ENCODE results near the gene UCK2. TPM values are rescaled to one million over a fixed set of nuclear protein-coding genes. Genes with fewer than 3 reads are reported as not detected.
"Not testable (repeated sequence)": the region's sequence is repeated elsewhere in the genome, so short reads cannot be mapped to it uniquely, and the experiment has no call there.

The UCK2 gene
- total RNA-seq, result 108 and 110 TPM in 2 replicates

DNA sequence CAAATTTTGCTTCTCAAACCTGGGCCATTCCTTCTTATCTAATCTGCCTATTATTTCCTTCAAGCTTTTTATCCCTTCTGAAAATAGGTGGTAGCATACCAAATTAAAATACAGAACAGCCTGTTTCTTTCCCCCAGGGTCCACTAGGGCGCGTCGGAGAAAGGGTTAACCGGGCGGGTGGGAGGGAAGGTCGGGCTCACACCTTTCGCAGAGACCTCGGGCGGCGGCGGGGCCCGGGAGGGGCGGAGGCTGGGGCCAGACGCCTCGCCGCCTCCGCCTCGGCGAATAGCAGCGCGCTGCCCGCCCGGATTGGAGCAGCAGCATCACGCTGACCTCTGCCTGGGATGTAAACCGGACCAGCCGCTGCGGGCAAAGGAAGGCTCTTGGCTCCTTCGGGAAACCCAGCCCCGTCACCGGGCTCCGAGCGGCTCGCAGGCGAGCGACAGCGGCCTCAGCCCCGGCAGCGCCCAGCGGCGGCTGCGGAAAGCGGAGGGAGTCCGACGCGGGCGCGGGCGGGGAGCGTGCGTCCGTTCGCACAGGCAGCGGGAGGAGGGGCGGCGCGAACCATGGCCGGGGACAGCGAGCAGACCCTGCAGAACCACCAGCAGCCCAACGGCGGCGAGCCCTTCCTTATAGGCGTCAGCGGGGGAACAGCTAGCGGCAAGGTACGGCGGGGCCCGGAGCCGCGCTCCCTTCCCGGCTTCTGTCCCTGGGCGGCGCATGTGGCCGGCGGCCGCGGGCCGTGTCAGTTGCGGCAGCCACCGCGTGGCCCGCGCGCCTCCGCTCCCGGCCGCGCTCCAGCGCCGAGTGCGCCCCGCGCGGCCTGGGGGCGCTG is at the start of gene UCK2:
Gene UCK2, plus strand, starts transcription at position 347 of the 835 bp plus-strand sequence. Its CDS starts 220 bp downstream, at position 567.
- peak within 1 kb of the TSS; percentile 95 for H3K27ac Mint-ChIP-seq
- peaks cover 9% of the 10 kb centered on the region for H3K36me3 Mint-ChIP-seq (ENCODE audit: low read depth)
- DNase-seq, result peak; percentile 88
- intact Hi-C loops (cut with micrococcal nuclease), result loop anchor here (1.0 to 5.0 kb wide), 7 partner anchors 15 to 665 kb away; partner anchors contain the start of gene MGST3
- H3K4me3 Mint-ChIP-seq, result peak within 1 kb of the TSS; percentile 97
- H3K9me3 Mint-ChIP-seq, result no peaks in the 10 kb centered on the region
- H3K27me3 Mint-ChIP-seq, result peaks cover 16% of the 10 kb centered on the region
- H3K4me1 Mint-ChIP-seq, result peaks cover 16% of the 10 kb centered on the region

DNA sequence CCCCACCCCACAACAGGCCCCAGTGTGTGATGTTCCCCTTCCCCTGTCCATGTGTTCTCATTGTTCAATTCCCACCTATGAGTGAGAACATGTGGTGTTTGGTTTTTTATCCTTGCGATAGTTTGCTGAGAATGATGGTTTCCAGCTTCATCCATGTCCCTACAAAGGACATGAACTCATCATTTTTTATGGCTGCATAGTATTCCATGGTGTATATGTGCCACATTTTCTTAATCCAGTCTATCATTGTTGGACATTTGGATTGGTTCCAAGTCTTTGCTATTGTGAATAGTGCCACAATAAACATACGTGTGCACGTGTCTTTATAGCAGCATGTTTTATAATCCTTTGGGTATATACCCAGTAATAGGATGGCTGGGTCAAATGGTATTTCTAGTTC is 49.2 kb upstream of the UCK2 start:
- H3K36me3 Mint-ChIP-seq (ENCODE audit: low read depth); H3K4me3 Mint-ChIP-seq; H3K27ac Mint-ChIP-seq; H3K4me1 Mint-ChIP-seq; intact Hi-C loops (cut with micrococcal nuclease); H3K9me3 Mint-ChIP-seq; DNase-seq: not testable (repeated sequence)
- peaks cover 16% of the 10 kb centered on the region for H3K27me3 Mint-ChIP-seq

DNA sequence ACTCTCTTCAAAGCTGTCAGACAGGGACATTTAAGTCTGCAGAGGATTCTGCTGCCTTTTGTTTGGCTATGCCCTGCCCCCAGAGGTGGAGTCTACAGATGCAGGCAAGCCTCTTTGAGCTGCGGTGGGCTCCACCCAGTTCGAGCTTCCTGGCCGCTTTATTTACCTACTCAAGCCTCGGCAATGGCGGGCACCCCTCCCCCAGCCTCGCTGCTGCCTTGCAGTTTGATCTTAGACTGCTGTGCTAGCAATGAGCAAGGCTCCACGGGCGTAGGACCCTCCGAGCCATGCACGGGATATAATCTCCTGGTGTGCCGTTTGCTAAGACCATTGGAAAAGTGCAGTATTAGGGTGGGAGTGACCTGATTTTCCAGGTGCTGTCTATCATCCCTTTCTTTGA is 43.9 kb upstream of the UCK2 start:
- H3K4me3 Mint-ChIP-seq; intact Hi-C loops (cut with micrococcal nuclease); H3K36me3 Mint-ChIP-seq (ENCODE audit: low read depth); H3K27ac Mint-ChIP-seq; H3K4me1 Mint-ChIP-seq; DNase-seq; H3K9me3 Mint-ChIP-seq: not testable (repeated sequence)
- H3K27me3 Mint-ChIP-seq, result peaks cover 22% of the 10 kb centered on the region

DNA sequence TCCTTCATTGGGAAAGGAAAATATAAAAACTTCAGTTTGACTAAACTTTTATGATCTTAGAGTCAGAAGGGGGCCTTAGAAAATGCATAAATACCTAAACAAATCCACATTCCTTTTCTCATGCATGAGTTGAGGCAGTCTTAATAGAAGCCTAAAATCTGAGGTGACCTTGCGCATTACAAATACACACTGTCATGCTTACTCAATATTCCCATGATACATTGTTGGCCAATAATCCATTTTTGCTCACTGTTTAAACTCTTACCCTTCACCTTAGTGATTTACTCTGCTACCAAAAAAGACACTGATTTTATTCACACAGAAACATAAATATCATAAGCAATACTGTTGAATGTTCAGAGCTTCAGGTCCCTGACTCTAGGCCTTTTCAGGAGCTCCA is 39.7 kb upstream of the UCK2 start:
- intact Hi-C loops (cut with micrococcal nuclease), result no loop called here
- Mint-ChIP-seq H3K9me3 (no peaks in the 10 kb centered on the region), H3K27me3 (peaks cover 23% of the 10 kb centered on the region), H3K4me1 (no peaks in the 10 kb centered on the region), H3K4me3 (no peak overlapping the region), H3K27ac (no peak overlapping the region), H3K36me3 (ENCODE audit: low read depth) (no peaks in the 10 kb centered on the region)
- DNase-seq, result no peak

DNA sequence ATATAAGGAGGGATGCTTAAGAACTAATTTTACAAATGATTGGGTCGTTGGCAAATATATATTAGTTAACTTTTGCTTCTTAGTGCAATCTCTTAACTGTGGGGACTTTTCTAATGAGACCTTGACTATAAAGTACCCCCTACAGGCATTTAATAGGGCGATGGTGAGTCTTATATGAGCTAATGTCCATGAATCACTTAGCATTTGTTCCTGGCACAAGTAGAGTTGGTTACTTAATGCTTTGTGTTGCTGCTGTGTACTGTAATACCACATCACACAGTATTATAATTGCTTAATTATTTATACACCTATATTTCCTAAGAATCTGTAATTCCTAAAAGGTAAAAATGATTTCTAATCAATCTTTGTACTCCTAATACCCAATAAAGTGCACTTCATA is 33.5 kb upstream of the UCK2 start:
- Mint-ChIP-seq H3K9me3 (no peaks in the 10 kb centered on the region), H3K4me3 (no peak overlapping the region), H3K4me1 (no peaks in the 10 kb centered on the region), H3K27ac (no peak overlapping the region), H3K27me3 (peaks cover 27% of the 10 kb centered on the region), H3K36me3 (ENCODE audit: low read depth) (no peaks in the 10 kb centered on the region)
- DNase-seq, result no peak
- intact Hi-C loops (cut with micrococcal nuclease), result no loop called here

DNA sequence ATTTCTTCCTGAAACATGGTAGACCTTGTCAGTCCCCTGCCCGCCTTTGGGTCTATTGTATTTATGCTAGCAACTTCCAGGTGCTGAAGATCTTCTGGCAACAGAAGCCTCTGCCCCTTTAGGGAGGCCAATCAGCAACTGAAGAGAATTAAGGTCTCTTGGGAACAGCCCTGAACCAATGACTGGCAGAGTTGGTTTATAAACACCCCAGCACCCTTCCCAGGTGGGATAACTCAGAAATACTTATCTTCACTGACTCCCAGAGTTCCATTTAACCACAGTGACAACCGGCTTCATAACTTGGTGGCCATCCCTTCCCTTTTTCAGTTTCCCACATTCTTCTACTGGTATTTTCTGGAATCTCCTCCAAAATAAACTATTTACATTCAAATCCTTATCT is 31.5 kb upstream of the UCK2 start:
- DNase-seq, result no peak
- Mint-ChIP-seq H3K4me3 (no peak overlapping the region), H3K4me1 (no peaks in the 10 kb centered on the region)

DNA sequence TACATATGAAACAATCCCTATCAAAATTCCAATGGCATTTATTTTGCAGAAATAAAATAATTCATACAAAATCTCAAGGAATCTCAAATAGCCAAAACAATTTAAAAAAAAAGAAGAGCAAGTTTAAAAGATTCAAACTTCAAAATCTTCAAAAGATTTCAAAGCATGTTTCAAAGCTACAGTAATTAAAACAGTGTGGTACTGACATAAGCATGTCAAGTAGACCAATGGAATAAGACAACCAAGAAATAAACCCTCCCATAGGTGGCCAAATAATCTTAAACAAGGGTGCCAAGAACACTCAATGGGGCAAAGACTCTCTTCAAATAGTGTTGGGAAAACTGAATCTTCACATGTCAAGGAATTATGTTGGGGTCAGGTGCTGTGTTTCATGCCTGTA is 28.0 kb upstream of the UCK2 start:
- no peak for DNase-seq
- Mint-ChIP-seq H3K36me3 (ENCODE audit: low read depth) (no peaks in the 10 kb centered on the region), H3K9me3 (peaks cover 14% of the 10 kb centered on the region), H3K4me3 (no peak overlapping the region), H3K27me3 (peaks cover 18% of the 10 kb centered on the region), H3K27ac (no peak overlapping the region), H3K4me1 (no peaks in the 10 kb centered on the region)
- intact Hi-C loops (cut with micrococcal nuclease), result no loop called here

More for the DNA sequence above, 31.5 kb upstream of the UCK2 start:
- H3K27me3 Mint-ChIP-seq, result peaks cover 28% of the 10 kb centered on the region
- H3K36me3 Mint-ChIP-seq (ENCODE audit: low read depth), result no peaks in the 10 kb centered on the region
- no peak overlapping the region for H3K27ac Mint-ChIP-seq
- intact Hi-C loops (cut with micrococcal nuclease), result no loop called here
- peaks cover 9% of the 10 kb centered on the region for H3K9me3 Mint-ChIP-seq

DNA sequence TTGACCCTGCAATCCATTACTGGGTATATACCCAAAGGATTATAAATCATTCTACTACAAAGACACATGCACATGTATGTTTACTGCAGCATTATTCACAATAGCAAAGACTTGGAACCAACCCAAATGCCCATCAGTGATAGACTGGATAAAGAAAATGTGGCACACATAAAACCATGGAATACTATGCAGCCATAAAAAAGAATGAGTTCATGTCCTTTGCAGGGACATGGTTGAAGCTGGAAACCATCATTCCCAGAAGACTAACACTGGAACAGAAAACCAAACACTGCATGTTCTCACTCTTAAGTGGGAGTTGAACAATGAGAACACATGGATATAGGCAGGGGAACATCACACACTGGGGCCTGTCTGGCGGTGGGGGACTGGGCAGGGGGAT is 22.9 kb upstream of the UCK2 start:
- H3K27ac Mint-ChIP-seq; H3K4me3 Mint-ChIP-seq; H3K9me3 Mint-ChIP-seq; H3K4me1 Mint-ChIP-seq; intact Hi-C loops (cut with micrococcal nuclease); H3K36me3 Mint-ChIP-seq (ENCODE audit: low read depth); DNase-seq: not testable (repeated sequence)
- H3K27me3 Mint-ChIP-seq, result peaks cover 23% of the 10 kb centered on the region

DNA sequence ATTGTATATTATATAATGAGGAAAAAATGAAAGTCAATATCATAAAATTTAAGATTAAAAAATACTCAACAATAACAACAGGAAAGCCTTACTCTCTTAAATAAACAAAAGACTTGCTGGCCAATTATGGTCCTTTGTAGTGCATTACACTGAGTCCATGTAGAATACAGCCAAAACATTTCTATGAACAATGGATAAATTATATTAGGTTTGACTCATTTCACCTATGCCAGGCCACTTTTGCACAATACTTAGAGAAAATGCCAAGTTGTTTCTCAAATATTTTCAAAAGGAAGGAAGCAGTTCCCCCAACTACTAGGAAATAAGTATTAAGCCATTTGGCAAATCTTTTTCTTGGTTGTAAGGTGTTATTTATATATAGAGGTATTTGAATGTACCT is 19.8 kb upstream of the UCK2 start:
- intact Hi-C loops (cut with micrococcal nuclease), result no loop called here
- H3K27me3 Mint-ChIP-seq, result peaks cover 26% of the 10 kb centered on the region
- no peak overlapping the region for H3K4me3 Mint-ChIP-seq
- H3K36me3 Mint-ChIP-seq (ENCODE audit: low read depth), result no peaks in the 10 kb centered on the region
- peaks cover 4% of the 10 kb centered on the region for H3K9me3 Mint-ChIP-seq
- no peaks in the 10 kb centered on the region for H3K4me1 Mint-ChIP-seq
- DNase-seq, result no peak
- H3K27ac Mint-ChIP-seq, result no peak overlapping the region

DNA sequence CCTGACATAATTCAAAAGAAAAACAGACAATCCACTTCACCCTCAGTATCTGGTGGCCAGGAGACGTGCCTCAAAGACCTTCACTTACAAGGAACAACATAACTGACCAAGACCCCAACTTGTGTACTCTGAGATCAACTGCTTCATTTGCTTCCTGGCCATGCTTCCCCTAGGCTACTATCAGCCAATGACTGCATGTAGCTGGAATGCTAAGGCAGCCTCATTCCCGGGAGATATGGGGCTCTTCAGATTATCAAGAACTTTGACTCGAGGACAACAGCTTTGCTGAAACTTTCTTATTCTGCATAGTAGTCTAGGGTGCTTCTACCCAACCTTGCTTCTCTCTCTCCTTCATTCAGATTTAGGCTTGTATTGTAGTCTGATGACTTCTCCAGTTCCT is 11.7 kb upstream of the UCK2 start:
- no peak for DNase-seq
- Mint-ChIP-seq H3K4me3 (no peak overlapping the region), H3K9me3 (no peaks in the 10 kb centered on the region), H3K4me1 (no peaks in the 10 kb centered on the region), H3K27ac (no peak overlapping the region), H3K27me3 (peaks cover 16% of the 10 kb centered on the region), H3K36me3 (ENCODE audit: low read depth) (no peaks in the 10 kb centered on the region)
- intact Hi-C loops (cut with micrococcal nuclease), result no loop called here

DNA sequence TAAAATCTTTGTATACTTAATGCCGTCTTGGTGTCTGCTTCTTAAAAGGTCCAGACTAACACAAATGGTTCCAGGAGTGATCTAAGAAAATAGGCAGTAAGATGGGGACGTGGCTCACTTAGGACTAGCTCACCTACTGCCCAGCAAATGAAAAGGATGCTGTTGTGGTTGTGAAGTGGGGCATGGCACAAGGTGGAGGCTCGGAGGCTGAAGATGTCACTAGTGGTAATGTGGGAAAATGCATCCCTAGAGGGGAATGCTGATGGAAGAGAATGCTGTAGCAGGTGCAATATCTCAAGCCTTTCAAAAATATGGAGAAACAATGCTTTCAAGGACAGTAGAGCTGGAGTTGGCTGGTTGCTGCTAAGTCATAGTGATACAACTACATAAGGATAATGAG is 11.3 kb upstream of the UCK2 start:
- Mint-ChIP-seq H3K27me3 (peaks cover 16% of the 10 kb centered on the region), H3K36me3 (ENCODE audit: low read depth) (no peaks in the 10 kb centered on the region), H3K4me3 (no peak overlapping the region), H3K4me1 (no peaks in the 10 kb centered on the region), H3K9me3 (no peaks in the 10 kb centered on the region), H3K27ac (no peak overlapping the region)
- intact Hi-C loops (cut with micrococcal nuclease), result no loop called here
- no peak for DNase-seq

DNA sequence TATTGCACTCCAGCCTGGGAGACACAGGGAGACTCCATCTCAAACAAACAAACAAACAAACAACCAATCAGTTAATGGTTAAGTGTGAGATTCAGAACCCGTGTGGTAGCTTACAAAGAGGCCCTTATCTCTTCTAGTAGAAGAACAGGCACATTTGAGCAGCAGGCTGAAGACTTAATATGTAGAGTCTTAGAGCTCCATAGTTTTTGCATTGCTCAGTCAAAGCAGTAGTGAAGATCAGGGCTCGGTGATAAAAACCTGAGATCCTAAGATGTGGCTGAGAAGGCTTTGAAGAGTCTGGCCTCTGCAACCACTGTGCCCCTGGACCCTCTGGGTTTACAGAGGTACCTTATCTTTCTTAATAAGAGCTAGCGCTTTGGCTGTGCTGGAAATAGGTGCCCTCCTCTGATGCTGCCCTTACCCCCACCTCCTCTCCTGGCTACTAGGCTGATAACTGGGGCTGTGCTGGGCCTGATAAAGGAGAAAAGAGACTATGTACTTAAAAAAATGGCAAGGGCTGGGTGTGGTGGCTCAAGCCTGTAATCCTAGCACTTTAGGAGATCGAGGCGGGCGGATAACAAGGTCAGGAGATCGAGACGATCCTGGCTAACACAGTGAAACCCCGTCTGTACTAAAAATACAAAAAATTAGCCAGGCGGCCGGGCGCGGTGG is 10.5 kb upstream of the UCK2 start:
- Mint-ChIP-seq H3K4me3 (no peak overlapping the region), H3K4me1 (no peaks in the 10 kb centered on the region), H3K9me3 (no peaks in the 10 kb centered on the region), H3K27ac (no peak overlapping the region), H3K36me3 (ENCODE audit: low read depth) (no peaks in the 10 kb centered on the region), H3K27me3 (peaks cover 21% of the 10 kb centered on the region)
- DNase-seq, result no peak
- intact Hi-C loops (cut with micrococcal nuclease), result no loop called here

DNA sequence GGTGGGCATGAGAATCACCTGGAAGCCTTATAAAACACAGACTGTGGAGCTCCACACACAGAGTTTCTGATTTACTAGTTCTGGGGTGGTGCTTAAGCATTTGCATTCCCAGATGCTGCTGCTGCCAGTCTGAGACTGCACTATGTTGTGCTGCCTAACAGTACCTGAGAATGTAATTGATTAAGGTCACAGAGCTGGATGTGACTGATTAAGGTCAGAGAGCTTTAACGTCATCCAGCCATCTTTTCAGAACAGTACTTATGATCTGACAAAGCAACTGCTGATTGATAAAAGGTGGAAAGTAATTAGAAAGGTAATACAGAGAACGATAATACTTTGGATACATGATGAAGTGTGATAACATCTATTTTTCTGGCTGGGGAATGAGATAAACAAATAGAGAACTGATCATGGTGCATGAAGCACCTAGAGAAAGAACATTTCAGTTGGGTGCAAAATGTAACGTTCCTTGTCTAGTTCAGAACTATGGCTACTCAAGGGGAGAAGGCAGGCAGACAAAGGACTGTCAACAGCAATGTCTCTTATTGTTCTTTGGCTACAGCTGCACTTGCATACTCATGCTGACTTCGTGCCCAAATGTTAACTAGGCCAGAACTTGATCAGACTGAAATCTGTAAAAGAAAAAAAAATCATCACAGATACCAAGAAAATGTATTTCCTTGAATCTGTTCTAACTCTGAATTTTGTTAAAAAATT is 3.7 kb upstream of the UCK2 start:
- H3K4me3 Mint-ChIP-seq, result no peak overlapping the region
- no peak for DNase-seq
- peaks cover 5% of the 10 kb centered on the region for H3K4me1 Mint-ChIP-seq
- intact Hi-C loops (cut with micrococcal nuclease), result no loop called here
- H3K27me3 Mint-ChIP-seq, result peaks cover 26% of the 10 kb centered on the region
- H3K36me3 Mint-ChIP-seq (ENCODE audit: low read depth), result no peaks in the 10 kb centered on the region
- no peaks in the 10 kb centered on the region for H3K9me3 Mint-ChIP-seq
- H3K27ac Mint-ChIP-seq, result no peak overlapping the region

DNA sequence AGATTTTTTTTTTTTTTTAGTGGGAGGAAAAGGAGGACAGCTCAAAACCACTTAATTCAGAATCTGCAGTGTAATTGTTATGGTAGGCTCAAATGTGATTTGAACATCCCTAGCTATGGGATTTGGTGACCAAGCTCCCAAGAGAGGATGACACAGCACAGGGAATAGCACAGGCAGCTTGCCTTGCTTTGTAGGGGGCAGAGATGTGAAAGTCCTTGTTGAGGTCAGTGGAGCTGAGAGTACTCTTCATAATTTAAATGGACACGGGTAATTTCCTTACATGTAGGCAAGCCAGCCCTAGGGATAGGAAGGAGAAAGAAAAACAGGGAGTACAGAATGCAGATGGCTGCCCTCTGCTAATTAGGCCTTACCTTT is 3.2 kb upstream of the UCK2 start:
- no peak overlapping the region for H3K4me3 Mint-ChIP-seq
- H3K9me3 Mint-ChIP-seq, result no peaks in the 10 kb centered on the region
- no peak overlapping the region for H3K27ac Mint-ChIP-seq
- peaks cover 1% of the 10 kb centered on the region for H3K36me3 Mint-ChIP-seq (ENCODE audit: low read depth)
- H3K27me3 Mint-ChIP-seq, result peaks cover 25% of the 10 kb centered on the region
- peaks cover 7% of the 10 kb centered on the region for H3K4me1 Mint-ChIP-seq
- DNase-seq, result no peak
- intact Hi-C loops (cut with micrococcal nuclease), result no loop called here

Measured in activated CD4-positive, alpha-beta T cell treated with anti-CD3 and anti-CD28 coated beads, Interleukin-2, amount 10 ng/mL, durations not matched to agents 24 days and 14 days (primary cell).